Measurements from ENCODE around the gene C14orf119. TPM values are rescaled to one million over a fixed set of nuclear protein-coding genes. Genes with fewer than 3 reads are reported as not detected.

Gene C14orf119
- total and polyA plus RNA-seq, 9 of the 15 experiments (the other 6 are each of a cell fraction or from before 2014, with no cell fraction given), result 36.7 to 251 (median 51.8) TPM

DNA sequence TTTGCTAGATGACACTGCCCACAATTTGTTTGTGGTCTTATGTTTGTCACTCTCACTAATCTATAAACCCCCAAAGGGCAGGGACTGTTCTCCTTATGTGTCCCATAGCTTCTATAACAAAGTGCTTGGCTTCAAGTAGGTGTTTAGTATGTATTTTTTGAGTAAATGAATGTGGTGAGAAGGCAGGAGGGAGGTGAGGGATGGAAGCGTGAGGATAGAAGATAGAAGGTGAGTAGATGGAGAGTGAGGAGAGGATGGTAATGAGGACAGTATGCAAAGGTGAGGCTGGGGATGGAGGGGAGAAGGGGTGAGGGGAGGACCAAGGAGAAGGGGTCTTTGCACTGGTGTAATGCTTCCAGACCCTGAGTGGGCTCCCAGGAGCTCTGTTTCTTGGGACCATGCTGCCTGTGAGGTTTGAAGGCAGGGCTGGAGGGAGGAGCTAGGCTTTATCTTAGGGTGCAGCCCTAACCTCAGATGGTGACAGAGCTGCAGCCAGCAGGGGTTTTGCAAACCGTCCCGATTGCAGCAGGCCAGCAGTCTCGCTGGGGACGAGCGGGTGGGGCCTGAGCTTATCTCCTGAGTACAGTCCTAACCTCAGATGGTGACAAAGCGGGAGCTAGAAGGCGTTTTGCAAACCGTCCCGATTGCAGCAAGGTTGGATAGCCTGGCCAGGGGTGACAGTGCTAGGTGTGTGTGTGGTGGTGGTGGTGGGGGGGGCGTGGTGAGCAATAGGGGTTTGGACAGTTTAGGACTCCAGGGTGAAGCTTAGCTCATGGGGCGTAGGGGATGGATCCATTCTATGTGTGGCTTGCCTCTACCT, 17.3 kb downstream of the C14orf119 start (continued):
- TF ChIP-seq ZFP1 (CRISPR knock-in tag; IDR thresholded peaks at IDR 0.05), result no peak
- TF ChIP-seq ELF4 (CRISPR knock-in tag; IDR thresholded peaks at IDR 0.05), result peak; percentile 42; the same call in 1 of the 2 replicates
- TF ChIP-seq ZNF263 (CRISPR knock-in tag; IDR thresholded peaks at IDR 0.05; ENCODE audit: borderline replicate concordance), result peak; percentile 49; the same call in 1 of the 2 replicates
- no peak for TF ChIP-seq TBP (optimal IDR thresholded peaks at IDR 0.05; ENCODE audit: low read depth, low read length)
- TF ChIP-seq HDAC2 (IDR thresholded peaks at IDR 0.05), result peak; percentile 100
- TF ChIP-seq NELFE (IDR thresholded peaks at IDR 0.05; ENCODE audit: insufficient read depth, insufficient read length), result no peak
- TF ChIP-seq, protein P1, sequence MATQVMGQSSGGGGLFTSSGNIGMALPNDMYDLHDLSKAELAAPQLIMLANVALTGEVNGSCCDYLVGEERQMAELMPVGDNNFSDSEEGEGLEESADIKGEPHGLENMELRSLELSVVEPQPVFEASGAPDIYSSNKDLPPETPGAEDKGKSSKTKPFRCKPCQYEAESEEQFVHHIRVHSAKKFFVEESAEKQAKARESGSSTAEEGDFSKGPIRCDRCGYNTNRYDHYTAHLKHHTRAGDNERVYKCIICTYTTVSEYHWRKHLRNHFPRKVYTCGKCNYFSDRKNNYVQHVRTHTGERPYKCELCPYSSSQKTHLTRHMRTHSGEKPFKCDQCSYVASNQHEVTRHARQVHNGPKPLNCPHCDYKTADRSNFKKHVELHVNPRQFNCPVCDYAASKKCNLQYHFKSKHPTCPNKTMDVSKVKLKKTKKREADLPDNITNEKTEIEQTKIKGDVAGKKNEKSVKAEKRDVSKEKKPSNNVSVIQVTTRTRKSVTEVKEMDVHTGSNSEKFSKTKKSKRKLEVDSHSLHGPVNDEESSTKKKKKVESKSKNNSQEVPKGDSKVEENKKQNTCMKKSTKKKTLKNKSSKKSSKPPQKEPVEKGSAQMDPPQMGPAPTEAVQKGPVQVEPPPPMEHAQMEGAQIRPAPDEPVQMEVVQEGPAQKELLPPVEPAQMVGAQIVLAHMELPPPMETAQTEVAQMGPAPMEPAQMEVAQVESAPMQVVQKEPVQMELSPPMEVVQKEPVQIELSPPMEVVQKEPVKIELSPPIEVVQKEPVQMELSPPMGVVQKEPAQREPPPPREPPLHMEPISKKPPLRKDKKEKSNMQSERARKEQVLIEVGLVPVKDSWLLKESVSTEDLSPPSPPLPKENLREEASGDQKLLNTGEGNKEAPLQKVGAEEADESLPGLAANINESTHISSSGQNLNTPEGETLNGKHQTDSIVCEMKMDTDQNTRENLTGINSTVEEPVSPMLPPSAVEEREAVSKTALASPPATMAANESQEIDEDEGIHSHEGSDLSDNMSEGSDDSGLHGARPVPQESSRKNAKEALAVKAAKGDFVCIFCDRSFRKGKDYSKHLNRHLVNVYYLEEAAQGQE (IDR thresholded peaks at IDR 0.05; ENCODE audit: borderline replicate concordance), result no peak; the same call in 1 of the 2 replicates
- TF ChIP-seq, protein P1 (CRISPR knock-in tag; IDR thresholded peaks at IDR 0.05; ENCODE audit: low read depth), result no peak
- peak; percentile 92 for TF ChIP-seq FOXM1 (IDR thresholded peaks at IDR 0.05; ENCODE audit: low read depth)
- TF ChIP-seq FOXM1 (CRISPR knock-in tag; IDR thresholded peaks at IDR 0.05; ENCODE audit: low read depth), result peak; percentile 47; the same call in 1 of the 2 replicates
- no peak for TF ChIP-seq ZFPM2 (CRISPR knock-in tag; IDR thresholded peaks at IDR 0.05)
- no peak for TF ChIP-seq ZNF695 (CRISPR knock-in tag; IDR thresholded peaks at IDR 0.05)
- TF ChIP-seq ZNF165 (CRISPR knock-in tag; IDR thresholded peaks at IDR 0.05; ENCODE audit: borderline replicate concordance), result no peak
- TF ChIP-seq COPS2 (conservative IDR thresholded peaks at IDR 0.05), result no peak
- TF ChIP-seq KLF13 (tag; IDR thresholded peaks at IDR 0.05; ENCODE audit: borderline replicate concordance, low read depth), result peak; percentile 65; the same call in 1 of the 2 replicates
- no peak for TF ChIP-seq ZBTB8A (IDR thresholded peaks at IDR 0.05; ENCODE audit: partially characterized antibody)
- TF ChIP-seq ZNF212 (CRISPR knock-in tag; IDR thresholded peaks at IDR 0.05), result no peak
- TF ChIP-seq ZNF583 (CRISPR knock-in tag; IDR thresholded peaks at IDR 0.05), result peak; percentile 68; the same call in 1 of the 2 replicates
- TF ChIP-seq THAP12 (CRISPR knock-in tag; IDR thresholded peaks at IDR 0.05), result peak; percentile 58; the same call in 1 of the 2 replicates
- TF ChIP-seq JUNB (CRISPR knock-in tag; conservative IDR thresholded peaks at IDR 0.05), result no peak

Data from K562 (cell line).